ENCODE measurements around the gene MORN2.

- TF ChIP-seq CTCF (conservative IDR thresholded peaks at IDR 0.05 in 1 of 2, IDR thresholded peaks at IDR 0.05 in 1 of 2; ENCODE audit: low read depth in 1 of 2, low read length in 2 of 2) = no peak
- TF ChIP-seq EZH2 (IDR thresholded peaks at IDR 0.05; ENCODE audit: low read length, missing control alignments) = no peak
Measured at GRCh38 chr2:38925982-38926381, 50.2 kb downstream of the MORN2 start.

Measured in fibroblast of lung (primary cell).